ENCODE data around the gene TPO.

The TPO gene

DNA sequence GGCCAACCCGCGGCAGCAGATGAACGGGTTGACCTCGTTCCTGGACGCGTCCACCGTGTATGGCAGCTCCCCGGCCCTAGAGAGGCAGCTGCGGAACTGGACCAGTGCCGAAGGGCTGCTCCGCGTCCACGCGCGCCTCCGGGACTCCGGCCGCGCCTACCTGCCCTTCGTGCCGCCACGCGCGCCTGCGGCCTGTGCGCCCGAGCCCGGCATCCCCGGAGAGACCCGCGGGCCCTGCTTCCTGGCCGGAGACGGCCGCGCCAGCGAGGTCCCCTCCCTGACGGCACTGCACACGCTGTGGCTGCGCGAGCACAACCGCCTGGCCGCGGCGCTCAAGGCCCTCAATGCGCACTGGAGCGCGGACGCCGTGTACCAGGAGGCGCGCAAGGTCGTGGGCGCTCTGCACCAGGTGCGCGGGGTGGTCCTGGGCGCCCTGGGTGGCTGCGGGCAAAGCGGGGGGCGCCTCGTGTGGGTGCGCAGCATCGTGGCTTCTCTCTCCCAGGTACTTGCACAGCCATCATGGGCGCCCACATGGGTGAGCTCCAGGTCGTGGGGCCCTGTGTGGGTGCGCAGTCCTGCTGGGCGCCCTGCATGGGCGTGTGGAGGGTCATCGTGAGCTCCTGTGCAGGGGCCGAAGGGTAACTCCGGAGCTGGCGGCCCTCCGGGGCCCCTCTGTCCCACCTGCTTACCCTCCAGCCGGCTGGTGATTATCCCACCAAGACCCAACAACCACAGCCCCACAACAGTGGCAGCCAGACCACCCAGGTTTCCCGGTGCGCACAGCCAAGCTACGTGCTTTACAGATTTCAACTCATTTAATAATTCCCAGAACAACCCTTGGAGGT is 64.2 kb downstream of the TPO start:
- ATAC-seq (ENCODE audit: low read depth) (no peak), DNase-seq (ENCODE audit: low spot score in 2 of 2) (no peak)
- Mint-ChIP-seq H3K36me3 (no peaks in the 10 kb centered on the region), H3K27ac (no peak overlapping the region), H3K27me3 (peaks cover 2% of the 10 kb centered on the region), H3K4me1 (no peaks in the 10 kb centered on the region), H3K9me3 (no peaks in the 10 kb centered on the region), H3K4me3 (no peak overlapping the region)

DNA sequence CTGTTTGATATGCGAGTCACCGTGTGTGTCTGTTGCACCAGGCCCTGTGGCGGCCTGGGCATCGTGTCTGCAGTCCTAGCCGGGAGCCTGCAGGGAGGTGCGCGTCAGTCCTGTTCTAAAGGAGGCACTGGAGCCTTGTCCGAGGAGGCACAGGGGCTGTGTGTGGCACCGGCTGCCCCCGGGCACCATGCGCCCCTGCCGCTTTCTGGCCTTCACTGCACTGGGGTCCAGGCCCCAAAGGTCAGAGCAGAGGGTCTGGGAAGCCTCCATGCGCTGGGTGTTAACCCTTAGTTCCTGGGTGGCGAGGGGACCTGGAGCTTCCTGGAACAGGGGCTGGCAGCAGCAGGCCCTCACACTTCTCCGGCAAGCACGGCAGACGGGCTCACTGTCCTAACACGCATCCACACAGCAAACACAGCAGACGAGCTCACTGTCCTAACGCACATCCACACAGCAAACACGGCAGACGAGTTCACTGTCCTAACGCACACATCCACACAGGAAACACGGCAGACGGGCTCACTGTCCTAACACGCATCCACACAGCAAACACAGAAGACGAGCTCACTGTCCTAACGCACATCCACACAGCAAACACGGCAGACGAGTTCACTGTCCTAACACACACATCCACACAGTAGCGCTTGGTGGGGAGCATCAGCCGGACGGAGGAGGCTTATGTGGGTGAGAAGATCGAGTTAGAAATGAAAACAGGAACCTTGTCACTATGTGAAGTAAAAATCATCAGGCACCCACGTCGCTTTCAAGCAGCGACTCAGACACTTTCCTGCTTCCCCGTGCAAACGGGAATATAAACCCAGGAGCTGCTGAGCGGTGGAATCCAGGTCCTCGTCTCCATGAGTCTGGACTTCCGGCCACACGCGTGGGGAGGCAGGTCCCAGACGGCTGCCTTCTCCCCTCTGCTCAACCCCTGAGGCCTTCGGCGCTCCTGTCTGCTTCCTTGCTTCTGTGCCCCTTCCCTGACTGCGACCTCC is 65.3 kb downstream of the TPO start:
- DNase-seq (ENCODE audit: low spot score in 2 of 2), result no peak
- Mint-ChIP-seq H3K27ac (no peak overlapping the region), H3K4me3 (no peak overlapping the region), H3K9me3 (no peaks in the 10 kb centered on the region), H3K27me3 (peaks cover 2% of the 10 kb centered on the region), H3K4me1 (no peaks in the 10 kb centered on the region), H3K36me3 (no peaks in the 10 kb centered on the region)
- no peak for ATAC-seq (ENCODE audit: low read depth)

DNA sequence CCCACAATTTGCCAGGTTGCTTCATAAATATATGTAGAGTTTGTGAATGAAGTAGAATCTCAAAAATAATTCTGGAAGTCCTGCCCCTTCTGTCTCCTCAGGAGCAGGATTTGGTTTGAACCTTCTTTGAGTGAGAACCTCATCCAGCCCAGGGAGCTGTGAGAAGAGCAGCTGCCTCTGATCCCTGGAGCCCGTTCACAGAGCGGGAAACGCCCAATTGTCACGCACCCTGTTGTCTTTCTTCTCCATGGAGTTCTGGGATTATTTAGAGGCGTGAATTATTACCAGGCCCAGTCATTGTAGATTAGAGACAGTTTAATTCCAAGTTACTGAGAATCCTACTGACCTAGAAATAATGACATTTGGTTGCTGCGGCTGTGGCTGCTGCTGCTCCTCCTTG is 66.1 kb downstream of the TPO start:
- no peaks in the 10 kb centered on the region for H3K4me1 Mint-ChIP-seq
- H3K9me3 Mint-ChIP-seq, result no peaks in the 10 kb centered on the region

DNA sequence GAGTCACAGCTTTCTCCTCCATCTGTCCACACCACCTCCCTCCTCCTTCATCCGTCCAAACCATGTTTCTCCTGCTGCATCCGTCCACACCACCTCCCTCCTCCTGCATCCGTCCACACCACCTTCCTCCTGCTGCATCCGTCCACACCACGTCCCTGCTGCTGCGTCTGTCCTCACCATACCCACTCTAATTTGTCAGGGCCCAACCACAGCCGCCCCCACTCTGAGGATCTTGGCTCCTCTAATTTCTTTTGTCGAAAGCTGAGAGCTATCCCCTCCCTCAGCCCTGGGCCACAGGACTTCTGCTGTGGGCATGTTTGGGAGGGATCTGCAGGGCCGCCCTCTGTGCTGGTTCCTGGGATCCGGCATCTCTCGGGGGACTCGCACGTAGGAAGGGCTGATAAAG is 67.4 kb downstream of the TPO start:
- Mint-ChIP-seq H3K9me3 (no peaks in the 10 kb centered on the region), H3K4me1 (no peaks in the 10 kb centered on the region), H3K36me3 (no peaks in the 10 kb centered on the region), H3K4me3 (no peak overlapping the region), H3K27me3 (peaks cover 2% of the 10 kb centered on the region), H3K27ac (no peak overlapping the region)
- DNase-seq (ENCODE audit: low spot score in 2 of 2) (no peak), ATAC-seq (ENCODE audit: low read depth) (no peak)

More for the DNA sequence above, 66.1 kb downstream of the TPO start:
- Mint-ChIP-seq H3K4me3 (no peak overlapping the region), H3K27me3 (peaks cover 2% of the 10 kb centered on the region), H3K27ac (no peak overlapping the region), H3K36me3 (no peaks in the 10 kb centered on the region)
- ATAC-seq (ENCODE audit: low read depth) (no peak), DNase-seq (ENCODE audit: low spot score in 2 of 2) (no peak)

DNA sequence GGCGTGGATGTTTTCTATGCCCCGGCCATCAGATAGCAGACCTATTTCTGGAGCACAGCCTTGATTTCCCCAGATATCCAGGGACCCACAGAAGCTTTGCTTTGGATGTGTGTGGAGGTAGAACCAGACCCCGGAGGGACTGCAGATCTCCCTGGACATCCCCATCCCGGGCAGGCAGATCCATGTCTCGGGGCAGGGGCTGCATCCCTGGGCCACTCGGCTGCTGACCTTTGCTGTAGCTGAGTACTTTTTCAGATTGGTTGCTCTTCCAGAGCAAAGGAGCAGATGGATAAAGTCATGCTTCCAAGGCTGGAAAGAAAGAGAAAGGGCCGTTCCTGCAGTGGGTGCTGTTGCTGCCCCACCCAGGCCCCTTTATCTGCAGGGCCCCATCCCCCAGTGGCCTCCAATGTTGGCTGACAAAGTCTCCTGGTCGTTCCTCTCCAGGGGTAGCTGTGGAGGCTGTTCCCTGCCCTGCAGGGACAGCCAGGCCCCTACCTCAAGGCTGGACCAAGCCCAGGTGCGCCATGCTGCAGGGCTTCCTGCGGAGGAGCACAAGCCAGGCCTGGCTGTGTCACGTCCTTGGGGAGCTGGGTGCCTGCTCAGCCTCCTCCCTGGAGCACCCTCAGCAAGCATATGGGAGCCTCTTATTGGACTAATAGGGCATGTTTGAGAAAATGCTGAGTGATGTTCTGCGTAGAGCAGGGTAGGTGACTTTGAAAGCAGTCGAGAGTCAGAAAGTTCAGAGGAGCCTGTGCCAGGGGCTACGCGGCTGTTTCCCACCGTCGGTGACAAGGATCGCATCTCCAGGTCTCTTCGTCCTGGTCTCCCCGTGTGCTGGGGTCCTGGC is 68.4 kb downstream of the TPO start:
- H3K4me3 Mint-ChIP-seq, result no peak overlapping the region
- H3K27ac Mint-ChIP-seq, result peak overlapping the region; percentile 45
- ATAC-seq (ENCODE audit: low read depth), result no peak
- H3K4me1 Mint-ChIP-seq, result no peaks in the 10 kb centered on the region
- H3K36me3 Mint-ChIP-seq, result no peaks in the 10 kb centered on the region
- no peaks in the 10 kb centered on the region for H3K27me3 Mint-ChIP-seq
- DNase-seq (ENCODE audit: low spot score in 2 of 2), result no peak
- H3K9me3 Mint-ChIP-seq, result no peaks in the 10 kb centered on the region

DNA sequence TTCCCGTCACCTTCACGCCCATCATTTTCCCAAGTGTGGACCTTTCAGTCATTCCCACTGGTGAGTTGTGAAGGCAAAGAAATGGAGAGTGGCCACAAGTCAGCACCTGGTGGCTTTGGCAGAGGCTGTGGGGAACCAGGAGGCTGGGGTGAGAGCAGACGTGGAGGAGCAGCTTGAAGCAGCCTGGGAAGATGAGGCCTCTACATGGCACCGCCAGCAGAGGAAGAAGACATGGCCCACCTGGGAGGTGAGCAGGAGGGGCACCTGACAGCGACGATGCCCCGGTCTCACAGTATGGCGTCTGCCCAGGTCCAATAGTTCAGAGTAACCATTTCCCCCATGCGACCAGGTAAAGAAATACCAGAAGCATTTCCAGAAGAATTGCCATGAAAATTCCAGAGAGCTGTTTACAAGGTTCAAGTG is 69.0 kb downstream of the TPO start:
- Mint-ChIP-seq H3K4me3 (no peak overlapping the region), H3K9me3 (no peaks in the 10 kb centered on the region), H3K27ac (peak overlapping the region; percentile 45)

DNA sequence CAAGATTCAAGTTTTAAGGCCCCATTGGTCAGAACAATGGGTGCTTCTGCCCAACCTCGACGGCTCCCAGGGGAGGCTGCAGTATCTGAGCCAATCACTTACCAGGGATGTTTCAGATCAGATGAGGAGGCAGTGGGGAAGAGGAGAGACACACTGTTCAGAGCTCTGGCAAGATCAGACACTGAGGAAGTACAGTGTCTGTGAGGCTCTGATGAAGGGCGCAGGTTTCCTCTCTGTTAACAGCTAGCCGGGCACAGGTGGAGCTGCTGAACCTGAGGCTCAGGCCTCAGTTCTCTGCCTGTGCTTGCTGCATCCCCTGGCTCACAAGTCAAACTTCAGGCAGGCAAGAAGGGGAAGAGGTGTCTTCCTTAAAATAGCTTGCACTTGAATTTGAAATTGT is 69.7 kb downstream of the TPO start:
- ATAC-seq (ENCODE audit: low read depth) (no peak), DNase-seq (ENCODE audit: low spot score in 2 of 2) (no peak)
- H3K36me3 Mint-ChIP-seq, result no peaks in the 10 kb centered on the region
- no peaks in the 10 kb centered on the region for H3K27me3 Mint-ChIP-seq
- no peaks in the 10 kb centered on the region for H3K9me3 Mint-ChIP-seq
- H3K27ac Mint-ChIP-seq, result no peak overlapping the region
- H3K4me1 Mint-ChIP-seq, result no peaks in the 10 kb centered on the region
- H3K4me3 Mint-ChIP-seq, result no peak overlapping the region

More for the DNA sequence above, 69.0 kb downstream of the TPO start:
- DNase-seq (ENCODE audit: low spot score in 2 of 2) (no peak), ATAC-seq (ENCODE audit: low read depth) (no peak)
- Mint-ChIP-seq H3K36me3 (no peaks in the 10 kb centered on the region), H3K27me3 (no peaks in the 10 kb centered on the region), H3K4me1 (no peaks in the 10 kb centered on the region)

DNA sequence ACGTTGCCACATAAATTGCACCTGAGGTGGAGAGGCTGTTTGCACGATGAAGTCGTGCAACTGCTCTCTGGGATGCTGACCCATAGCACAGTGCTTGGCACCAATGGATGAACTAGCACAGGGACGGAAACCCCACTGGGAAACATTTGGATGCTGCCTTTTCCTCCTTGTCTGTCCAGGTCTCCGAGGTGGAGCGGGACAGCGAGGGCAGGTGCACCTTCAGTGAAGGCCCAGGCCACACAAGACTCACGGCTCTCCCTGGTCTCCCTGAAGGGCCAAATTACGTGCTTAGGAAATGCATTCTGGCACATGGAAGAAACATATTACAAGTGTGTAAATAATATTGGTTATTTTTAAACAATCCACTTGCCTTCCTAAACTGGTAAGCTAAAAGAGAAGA is 70.3 kb downstream of the TPO start:
- H3K4me1 Mint-ChIP-seq, result no peaks in the 10 kb centered on the region
- DNase-seq (ENCODE audit: low spot score in 2 of 2) (no peak), ATAC-seq (ENCODE audit: low read depth) (no peak)
- H3K36me3 Mint-ChIP-seq, result no peaks in the 10 kb centered on the region
- no peak overlapping the region for H3K4me3 Mint-ChIP-seq
- no peaks in the 10 kb centered on the region for H3K27me3 Mint-ChIP-seq
- no peak overlapping the region for H3K27ac Mint-ChIP-seq
- H3K9me3 Mint-ChIP-seq, result no peaks in the 10 kb centered on the region

DNA sequence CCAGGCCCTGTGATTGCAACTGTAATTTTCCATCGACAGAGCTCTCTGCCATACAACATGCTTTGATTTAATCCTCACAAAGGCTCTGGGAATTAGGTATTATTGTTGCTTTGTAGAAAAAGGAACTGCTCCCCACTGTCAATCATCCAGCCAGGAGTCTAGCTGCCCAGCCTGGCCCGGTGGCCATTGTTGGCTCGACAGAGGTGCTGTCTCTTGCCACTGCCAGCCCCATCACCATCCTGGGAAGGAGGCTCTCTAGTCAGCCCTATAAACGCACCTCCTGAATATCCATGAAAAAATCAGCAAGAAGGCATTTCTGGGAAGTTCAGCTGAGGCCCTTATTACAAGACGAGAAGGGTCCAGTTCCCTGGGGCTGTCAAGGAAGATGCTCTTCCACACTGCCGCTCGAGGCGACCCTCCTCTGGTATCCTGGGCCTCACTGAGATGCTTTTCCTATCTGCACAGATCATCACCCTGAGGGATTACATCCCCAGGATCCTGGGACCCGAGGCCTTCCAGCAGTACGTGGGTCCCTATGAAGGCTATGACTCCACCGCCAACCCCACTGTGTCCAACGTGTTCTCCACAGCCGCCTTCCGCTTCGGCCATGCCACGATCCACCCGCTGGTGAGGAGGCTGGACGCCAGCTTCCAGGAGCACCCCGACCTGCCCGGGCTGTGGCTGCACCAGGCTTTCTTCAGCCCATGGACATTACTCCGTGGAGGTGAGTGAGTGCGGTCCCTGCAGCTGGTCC is 71.0 kb downstream of the TPO start:
- Mint-ChIP-seq H3K9me3 (no peaks in the 10 kb centered on the region), H3K27me3 (no peaks in the 10 kb centered on the region), H3K4me3 (no peak overlapping the region), H3K4me1 (no peaks in the 10 kb centered on the region), H3K36me3 (no peaks in the 10 kb centered on the region), H3K27ac (no peak overlapping the region)
- no peak for ATAC-seq (ENCODE audit: low read depth)
- no peak for DNase-seq (ENCODE audit: low spot score in 2 of 2)

DNA sequence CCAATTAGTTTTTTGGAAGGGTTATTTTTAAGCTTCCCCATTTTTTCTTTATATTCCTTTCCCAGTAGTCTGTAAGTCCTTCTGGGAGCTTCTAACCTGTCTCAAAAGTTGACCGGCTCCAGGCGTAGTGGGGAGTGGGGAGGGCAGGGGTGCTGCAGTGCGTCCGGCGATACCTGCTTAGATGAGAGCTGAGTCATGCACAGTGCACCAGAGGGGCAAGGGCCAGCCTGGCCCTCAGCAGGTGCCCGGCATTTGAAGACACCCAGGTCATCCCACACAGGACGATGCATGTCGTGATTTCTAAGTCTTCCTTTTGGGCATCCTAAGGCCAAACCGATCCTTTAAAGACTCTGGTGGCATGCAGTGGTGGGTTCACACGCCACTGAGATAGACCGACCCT is 73.4 kb downstream of the TPO start:
- Mint-ChIP-seq H3K4me1 (no peaks in the 10 kb centered on the region), H3K36me3 (no peaks in the 10 kb centered on the region), H3K4me3 (no peak overlapping the region), H3K27me3 (no peaks in the 10 kb centered on the region), H3K27ac (no peak overlapping the region), H3K9me3 (no peaks in the 10 kb centered on the region)
- no peak for ATAC-seq (ENCODE audit: low read depth)
- no peak for DNase-seq (ENCODE audit: low spot score in 2 of 2)

DNA sequence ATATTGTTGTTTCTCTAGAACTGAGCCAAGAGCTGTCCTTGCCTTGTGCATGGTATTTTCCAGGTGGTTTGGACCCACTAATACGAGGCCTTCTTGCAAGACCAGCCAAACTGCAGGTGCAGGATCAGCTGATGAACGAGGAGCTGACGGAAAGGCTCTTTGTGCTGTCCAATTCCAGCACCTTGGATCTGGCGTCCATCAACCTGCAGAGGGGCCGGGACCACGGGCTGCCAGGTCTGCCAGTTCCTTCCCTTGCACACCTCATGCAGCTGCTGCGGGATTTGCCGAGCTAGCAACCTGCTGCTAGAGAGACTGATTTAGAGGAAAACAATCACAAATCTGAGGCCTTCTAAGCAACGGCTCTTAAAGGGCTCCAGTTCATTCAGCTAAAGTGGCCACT is 74.5 kb downstream of the TPO start:
- H3K4me3 Mint-ChIP-seq, result no peak overlapping the region
- H3K27me3 Mint-ChIP-seq, result no peaks in the 10 kb centered on the region
- no peak overlapping the region for H3K27ac Mint-ChIP-seq
- no peaks in the 10 kb centered on the region for H3K9me3 Mint-ChIP-seq
- H3K36me3 Mint-ChIP-seq, result no peaks in the 10 kb centered on the region
- ATAC-seq (ENCODE audit: low read depth) (no peak), DNase-seq (ENCODE audit: low spot score in 2 of 2) (no peak)
- no peaks in the 10 kb centered on the region for H3K4me1 Mint-ChIP-seq

DNA sequence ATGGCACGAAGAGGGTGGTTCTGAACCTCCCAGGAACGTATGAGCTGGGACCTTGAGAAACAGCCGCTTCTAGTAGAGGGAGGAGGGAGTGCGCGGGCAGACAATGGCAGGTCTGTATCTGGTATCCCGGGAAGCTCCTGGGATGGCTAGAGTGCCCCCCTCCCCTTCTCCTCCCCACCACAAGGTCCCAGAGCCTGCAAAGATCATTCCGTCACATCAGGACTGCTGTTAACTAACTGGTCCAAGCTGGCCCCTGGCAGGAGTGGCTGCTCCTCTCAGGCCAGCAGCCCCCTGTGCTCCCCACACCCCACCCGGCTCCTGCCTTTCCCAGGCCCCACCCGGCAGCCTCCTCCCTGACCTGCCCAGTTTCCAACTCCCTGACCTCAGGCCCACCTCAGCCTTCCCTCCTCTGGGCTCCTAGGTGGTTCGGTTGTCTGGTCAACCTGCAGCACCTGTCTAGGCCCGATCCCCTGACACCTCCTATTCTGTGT is 75.0 kb downstream of the TPO start:
- no peaks in the 10 kb centered on the region for H3K4me1 Mint-ChIP-seq
- no peak overlapping the region for H3K4me3 Mint-ChIP-seq
- no peaks in the 10 kb centered on the region for H3K27me3 Mint-ChIP-seq
- H3K9me3 Mint-ChIP-seq, result no peaks in the 10 kb centered on the region
- no peak overlapping the region for H3K27ac Mint-ChIP-seq
- DNase-seq (ENCODE audit: low spot score in 2 of 2) (no peak), ATAC-seq (ENCODE audit: low read depth) (no peak)
- no peaks in the 10 kb centered on the region for H3K36me3 Mint-ChIP-seq

DNA sequence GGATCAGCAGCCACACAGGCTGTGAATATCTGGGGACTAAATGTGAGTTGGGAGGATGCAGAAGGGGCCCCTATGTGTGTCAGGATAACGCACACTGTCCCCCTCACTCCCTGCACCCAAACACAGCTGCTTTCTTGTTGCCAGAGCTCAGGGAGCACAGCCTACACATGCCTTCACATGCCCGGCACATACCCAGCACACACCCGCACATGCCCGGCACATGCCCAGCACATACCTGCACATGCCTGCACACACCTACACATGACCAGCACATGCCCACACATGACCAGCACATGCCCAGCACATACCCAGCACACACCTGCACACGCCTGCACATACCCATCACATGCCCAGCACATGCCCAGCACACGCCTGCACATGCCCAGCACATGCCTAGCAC is 75.6 kb downstream of the TPO start:
- DNase-seq (ENCODE audit: low spot score in 2 of 2), result no peak
- Mint-ChIP-seq H3K9me3 (no peaks in the 10 kb centered on the region), H3K36me3 (no peaks in the 10 kb centered on the region), H3K4me1 (no peaks in the 10 kb centered on the region), H3K4me3 (no peak overlapping the region), H3K27ac (no peak overlapping the region), H3K27me3 (no peaks in the 10 kb centered on the region)
- no peak for ATAC-seq (ENCODE audit: low read depth)

Data from memory B cell (primary cell).